HCT116 (cell line): ENCODE data around the gene TMEM52B. TPM values are rescaled to one million over a fixed set of nuclear protein-coding genes. Genes with fewer than 3 reads are reported as not detected.

Experiments used
- ATAC-seq: fragments of 200-7000 bp; cut with Tn5 transposase; 2 replicates; pipeline ENCODE4 v1.9.1; 2020; ENCODE audit warnings: mild to moderate bottlenecking, moderate library complexity
- BruUV-seq: library from RNA; stranded (reverse); fragments of 400-500 nt; replicated peaks from 2 replicates; lab custom pipeline; 2021; lab: Mats Ljungman, UMichigan
- CTCF ChIA-PET: fragments of 300-600 bp; sonication (Branson Sonifier 250); formaldehyde crosslinking; loops from one replicate; lab custom pipeline; 2021; ENCODE audit warnings: antibody characterized with exemption; lab: Charles Lee
- POLR2A ChIA-PET: fragments of 300-600, 350-600 bp; sonication (Branson Sonifier 250); formaldehyde crosslinking; loops from one replicate; lab custom pipeline; 2021; ENCODE audit warnings: antibody characterized with exemption; lab: Charles Lee
- RAD21 ChIA-PET, 2 experiments: fragments of 300-600 bp; sonication (Branson Sonifier 250); formaldehyde crosslinking; loops; one replicate each; lab custom pipeline; 2023; ENCODE audit warnings: low total read pairs in 2 of 2; ENCODE audit not compliant: uncharacterized antibody in 2 of 2, unreplicated experiment in 2 of 2, low non-redundant PET in 1 of 2; lab: Charles Lee
- DNase-seq: peaks from one replicate; pipeline ENCODE4 v3.0.0-alpha.2; 2010; ENCODE audit warnings: low read depth, low spot score
- H2AFZ ChIP-seq: fragments of 200-600 bp; shearing (Covaris generic), sonication (generic); 2 replicates; pipeline ENCODE4 v1.6.1; 2017; ENCODE audit warnings: low read depth, mixed run types, mixed read lengths, antibody characterized with exemption, low read length; ENCODE audit not compliant: poor library complexity, severe bottlenecking
- H3K27ac ChIP-seq: 2 replicates; pipeline ENCODE4 v1.5.1; 2012; ENCODE audit warnings: low read depth, low read length
- H3K27me3 ChIP-seq: fragments of 200-600 bp; sonication (generic); 2 replicates; pipeline ENCODE4 v1.6.1; 2016; ENCODE audit warnings: mixed run types, low read length, mixed read lengths; ENCODE audit not compliant: insufficient read depth
- H3K36me3 ChIP-seq, 2 experiments: fragments of 200-500 bp in 1 of 2; fragments of 200-600 bp in 1 of 2; sonication (Bioruptor generic) in 1 of 2; sonication (generic) in 1 of 2; 2 replicates each; pipeline versions ENCODE4 v1.5.1 to v1.6.1; 2014 to 2016; ENCODE audit warnings: low read length in 2 of 2, inconsistent platforms in 1 of 2, mixed read lengths in 1 of 2, mixed run types in 1 of 2; ENCODE audit not compliant: insufficient read depth in 2 of 2, control insufficient read depth in 1 of 2
- H3K4me1 ChIP-seq, 2 experiments: fragments of 200-600 bp in 1 of 2; sonication (generic) in 1 of 2; 2 replicates each; pipeline versions ENCODE4 v1.5.1 to v1.6.1; 2012 to 2017; ENCODE audit warnings: low read length in 2 of 2, inconsistent platforms in 1 of 2, mild to moderate bottlenecking in 1 of 2, mixed read lengths in 1 of 2, mixed run types in 1 of 2, moderate library complexity in 1 of 2; ENCODE audit not compliant: insufficient read depth in 2 of 2, control insufficient read depth in 1 of 2
- H3K4me2 ChIP-seq: fragments of 200-600 bp; sonication (generic); 2 replicates; pipeline ENCODE4 v1.6.1; 2017; ENCODE audit warnings: mixed run types, low read length, mixed read lengths
- H3K4me3 ChIP-seq, 2 experiments: fragments of 200-600 bp in 1 of 2; sonication (generic) in 1 of 2; replicated peaks in 1 of 2; 2 replicates each; pipeline ENCODE4 v1.5.1; 2011 to 2016; ENCODE audit warnings: low read length in 2 of 2, control low read depth in 1 of 2, low read depth in 1 of 2, mild to moderate bottlenecking in 1 of 2, mixed read lengths in 1 of 2, mixed run types in 1 of 2
- H3K79me2 ChIP-seq: fragments of 200-600 bp; sonication (generic); 2 replicates; pipeline ENCODE4 v1.6.1; 2017; ENCODE audit warnings: mild to moderate bottlenecking, mixed run types, low read length, moderate library complexity, mixed read lengths; ENCODE audit not compliant: insufficient read depth
- H3K9ac ChIP-seq: fragments of 200-600 bp; sonication (generic); 2 replicates; pipeline ENCODE4 v1.6.1; 2016; ENCODE audit warnings: low read length, mixed read lengths
- H3K9me2 ChIP-seq: fragments of 200-600 bp; sonication (generic), shearing (Covaris generic); 2 replicates; pipeline ENCODE4 v1.6.1; 2017; ENCODE audit warnings: mixed run types, mild to moderate bottlenecking, moderate library complexity; ENCODE audit not compliant: insufficient read depth
- H3K9me3 ChIP-seq, 2 experiments: fragments of 200-500 bp in 1 of 2; fragments of 200-600 bp in 1 of 2; sonication (Bioruptor generic) in 1 of 2; sonication (generic) in 1 of 2; 2 replicates each; pipeline ENCODE4 v1.6.1; 2014 to 2017; ENCODE audit warnings: low read length in 2 of 2, mixed read lengths in 2 of 2, inconsistent platforms in 1 of 2, low read depth in 1 of 2, mild to moderate bottlenecking in 1 of 2, mixed run types in 1 of 2, moderate library complexity in 1 of 2; ENCODE audit not compliant: control insufficient read depth in 1 of 2, insufficient read depth in 1 of 2
- H4K20me1 ChIP-seq: fragments of 200-600 bp; sonication (generic), shearing (Covaris generic); 2 replicates; pipeline ENCODE4 v1.6.1; 2017; ENCODE audit warnings: mixed run types, mild to moderate bottlenecking, moderate library complexity; ENCODE audit not compliant: insufficient read depth
- EGR1 ChIP-seq: IDR thresholded peaks from 2 replicates; pipeline ENCODE4 v1.6.1; 2012; ENCODE audit warnings: low read depth
- FOSL1 ChIP-seq: IDR thresholded peaks from 2 replicates; pipeline ENCODE4 v1.6.1; 2012; ENCODE audit warnings: low read depth
- RAD21 ChIP-seq: IDR thresholded peaks from 2 replicates; pipeline ENCODE4 v1.6.1; 2012; ENCODE audit warnings: low read depth, mild to moderate bottlenecking
- SIN3A ChIP-seq: IDR thresholded peaks from 2 replicates; pipeline ENCODE4 v1.6.1; 2012; ENCODE audit warnings: low read depth
- TCF7L2 ChIP-seq: IDR thresholded peaks from 2 replicates; pipeline ENCODE4 v1.7.0; 2011; ENCODE audit warnings: borderline replicate concordance, inconsistent platforms; ENCODE audit not compliant: insufficient read depth, insufficient read length; ENCODE audit errors: extremely low read depth
- intact Hi-C: fragments of 100-400 bp; cut with micrococcal nuclease; formaldehyde crosslinking; loops from 2 replicates; pipeline ENCODE4 v1.10.0; 2022
- total RNA-seq: library from RNA; stranded (reverse); gene quantifications from one replicate; pipeline ENCODE4 v1.2.1, GENCODE V29; 2021; ENCODE audit not compliant: unreplicated experiment
- TF ChIP-seq, protein P1 (sequence below): IDR thresholded peaks from 2 replicates; pipeline ENCODE4 v1.6.1; 2011; ENCODE audit warnings: mild to moderate bottlenecking, low read length, moderate library complexity; ENCODE audit not compliant: insufficient replicate concordance; ENCODE audit errors: extremely low read depth

Gene TMEM52B
- total RNA-seq, 1 experiment from 2014 or later = not detected

DNA sequence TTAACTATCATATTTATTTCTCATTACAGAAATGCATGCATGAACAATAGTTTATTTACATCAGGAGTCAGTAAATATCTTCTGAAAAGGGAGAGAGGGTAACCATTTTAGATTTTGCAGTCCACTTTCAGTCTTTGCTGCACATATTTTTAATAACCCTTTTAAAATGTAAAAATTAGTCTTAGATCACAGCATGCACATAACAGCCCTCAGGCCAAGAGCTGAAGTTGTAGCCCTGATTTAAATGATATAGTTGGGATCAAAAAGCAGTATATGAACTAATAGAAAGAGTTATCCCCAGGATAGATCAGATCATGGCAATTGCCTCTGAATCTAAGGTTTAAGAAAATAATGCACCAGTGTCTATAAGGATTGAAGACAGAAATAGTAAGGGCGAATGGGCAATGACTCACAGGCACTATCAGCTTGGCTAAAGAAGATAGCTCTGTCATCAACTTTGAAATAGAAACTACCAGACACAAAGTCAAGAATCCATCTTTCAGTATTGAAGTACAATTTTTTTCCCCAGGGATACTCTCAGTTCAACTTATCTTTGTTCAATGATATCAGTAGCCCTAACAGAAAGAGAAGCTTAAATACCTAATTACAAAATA lies 35.7 kb upstream of the TMEM52B start:
- intact Hi-C loops = loop anchor here (5.0 kb wide), 1 partner anchor 201 kb away; no protein-coding TSS in a partner anchor
- BruUV-seq = no TSS peak

More for the DNA sequence above, 35.7 kb upstream of the TMEM52B start:
- Histone ChIP-seq H3K27me3 (no peaks in the 10 kb centered on the region), H2AFZ (no peak overlapping the region), H3K4me2 (no peak overlapping the region), H4K20me1 (no peaks in the 10 kb centered on the region; the same call in 1 of the 2 replicates), H3K9me3 (no peaks in the 10 kb centered on the region), H3K9ac (no peak overlapping the region), H3K4me1 (no peaks in the 10 kb centered on the region), H3K27ac (no peak overlapping the region), H3K4me3 (no peak overlapping the region), H3K79me2 (no peaks in the 10 kb centered on the region), H3K36me3 (no peaks in the 10 kb centered on the region), H3K9me2 (no peaks in the 10 kb centered on the region)
- DNase-seq = no peak
- POLR2A ChIA-PET = interaction anchor here (0.6 kb wide), 1 partner anchor 15 kb away, joined by 4 read pairs; no protein-coding TSS in a partner anchor
- RAD21 ChIA-PET = no interaction called here
- ATAC-seq = no peak
- CTCF ChIA-PET = interaction anchor here (1.0 to 2.0 kb wide), 3 partner anchors 10 to 133 kb away, joined by 3 to 11 read pairs (median 3); no protein-coding TSS in a partner anchor
- TF ChIP-seq FOSL1 (no peak), RAD21 (no peak), SIN3A (no peak), EGR1 (no peak), TCF7L2 (no peak)
- TF ChIP-seq, protein P1, sequence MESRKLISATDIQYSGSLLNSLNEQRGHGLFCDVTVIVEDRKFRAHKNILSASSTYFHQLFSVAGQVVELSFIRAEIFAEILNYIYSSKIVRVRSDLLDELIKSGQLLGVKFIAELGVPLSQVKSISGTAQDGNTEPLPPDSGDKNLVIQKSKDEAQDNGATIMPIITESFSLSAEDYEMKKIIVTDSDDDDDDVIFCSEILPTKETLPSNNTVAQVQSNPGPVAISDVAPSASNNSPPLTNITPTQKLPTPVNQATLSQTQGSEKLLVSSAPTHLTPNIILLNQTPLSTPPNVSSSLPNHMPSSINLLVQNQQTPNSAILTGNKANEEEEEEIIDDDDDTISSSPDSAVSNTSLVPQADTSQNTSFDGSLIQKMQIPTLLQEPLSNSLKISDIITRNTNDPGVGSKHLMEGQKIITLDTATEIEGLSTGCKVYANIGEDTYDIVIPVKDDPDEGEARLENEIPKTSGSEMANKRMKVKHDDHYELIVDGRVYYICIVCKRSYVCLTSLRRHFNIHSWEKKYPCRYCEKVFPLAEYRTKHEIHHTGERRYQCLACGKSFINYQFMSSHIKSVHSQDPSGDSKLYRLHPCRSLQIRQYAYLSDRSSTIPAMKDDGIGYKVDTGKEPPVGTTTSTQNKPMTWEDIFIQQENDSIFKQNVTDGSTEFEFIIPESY = no peak
